ENCODE measurements around the gene RACGAP1. TPM values are rescaled to one million over a fixed set of nuclear protein-coding genes. Genes with fewer than 3 reads are reported as not detected.

Gene RACGAP1
- total and polyA plus RNA-seq, 2 of the 8 experiments (the other 6 are each of a cell fraction or from before 2014, with no cell fraction given): 18.0 to 66.3 TPM

GRCh38 chr12:49939307-49939706 lies 86.0 kb downstream of the RACGAP1 start:
- POLR2A ChIA-PET (ENCODE audit: partially characterized antibody): interaction anchor here (1.5 kb wide), 1 partner anchor 146 kb away, joined by 5 read pairs; the partner anchor contains the start of gene SMARCD1
- no peak for FAIRE-seq
- TF ChIP-seq CBX5 (IDR thresholded peaks at IDR 0.05; ENCODE audit: low read depth, low read length) (no peak), TEAD4 (IDR thresholded peaks at IDR 0.05; ENCODE audit: low read depth, low read length) (no peak)

More at GRCh38 chr12:49939307-49939706, 86.0 kb downstream of the RACGAP1 start:
- H3K56ac ChIP-seq (replicated peaks; ENCODE audit: insufficient read length, low read depth, low read length): no peak overlapping the region
- H3K27me3 ChIP-seq (replicated peaks in 1 of 4; ENCODE audit: control insufficient read depth in 3 of 4, extremely low read depth in 1 of 4, insufficient read depth in 3 of 4, low read length in 3 of 4): 0 out of 7 replicates have a peak, but pooled peaks cover 0 to 3% (median 0%) of the 10 kb centered on the region in 4 experiments
- peaks cover 0 to 12% (median 2%) of the 10 kb centered on the region in 4 experiments; a peak in 3 of 7 replicates for H3K4me1 ChIP-seq (replicated peaks in 1 of 4; ENCODE audit: control insufficient read depth in 3 of 4, insufficient read depth in 4 of 4, low read length in 3 of 4)
- no peak for DNase-seq (ENCODE audit: low read depth in 1 of 2, low spot score in 2 of 2)
- H3K27ac ChIP-seq (ENCODE audit: low read depth, low read length): no peak overlapping the region
- H3K79me2 ChIP-seq (ENCODE audit: control insufficient read depth in 1 of 2, insufficient read depth in 2 of 2, low read length in 2 of 2): no peaks in the 10 kb centered on the region
- no peak overlapping the region for H3K4ac ChIP-seq (replicated peaks; ENCODE audit: insufficient read length, low read depth, low read length)
- H3K4me2 ChIP-seq (ENCODE audit: insufficient read depth in 1 of 2, low read depth in 2 of 2, low read length in 2 of 2): no peak overlapping the region
- H2BK20ac ChIP-seq (ENCODE audit: low read length): no peak overlapping the region
- no peak overlapping the region for H3K14ac ChIP-seq (ENCODE audit: insufficient read length)
- CTCF ChIA-PET (ENCODE audit: partially characterized antibody): interaction anchor here (0.6 to 5.1 kb wide), 13 partner anchors 10 to 171 kb away, joined by 3 to 37 read pairs (median 3); partner anchors contain the start of genes AQP2 and BCDIN3D
- H3K36me3 ChIP-seq (ENCODE audit: control insufficient read depth in 2 of 4, insufficient read depth in 4 of 4, low read length in 3 of 4): no peaks in the 10 kb centered on the region
- H2BK120ac ChIP-seq (replicated peaks; ENCODE audit: low read depth, low read length): no peak overlapping the region
- no peak overlapping the region for H4K8ac ChIP-seq (ENCODE audit: extremely low read depth, insufficient read depth, low read length)
- no peak overlapping the region for H3K18ac ChIP-seq (ENCODE audit: extremely low read depth, low read length)
- no peak overlapping the region for H4K91ac ChIP-seq (replicated peaks; ENCODE audit: insufficient read length, low read length)
- H3K4me3 ChIP-seq (ENCODE audit: extremely low read depth in 1 of 4, insufficient read depth in 2 of 4, low read depth in 3 of 4, low read length in 4 of 4): no peak overlapping the region
- H3K9me3 ChIP-seq (ENCODE audit: insufficient read depth in 2 of 2, low read depth in 1 of 2, low read length in 1 of 2): no peaks in the 10 kb centered on the region
- no peak overlapping the region for H4K5ac ChIP-seq (ENCODE audit: insufficient read length, low read depth, low read length)
- peaks cover 0 to 1% of the 10 kb centered on the region in 2 experiments for H4K20me1 ChIP-seq (replicated peaks in 1 of 2; ENCODE audit: control insufficient read depth in 1 of 2, insufficient read depth in 2 of 2, low read length in 2 of 2)
- H2AFZ ChIP-seq (ENCODE audit: low read length): no peak overlapping the region
- no peak overlapping the region for H2AK5ac ChIP-seq (ENCODE audit: low read depth, low read length)
- H3K23me2 ChIP-seq (ENCODE audit: low read depth, low read length): no peaks in the 10 kb centered on the region
- H2BK15ac ChIP-seq (ENCODE audit: low read length): no peak overlapping the region
- H3K79me1 ChIP-seq (ENCODE audit: low read depth, low read length): no peaks in the 10 kb centered on the region
- no peak overlapping the region for H2BK5ac ChIP-seq (ENCODE audit: low read depth, low read length)
- H3K23ac ChIP-seq (ENCODE audit: insufficient read length): no peak overlapping the region
- no peak overlapping the region for H2BK12ac ChIP-seq (ENCODE audit: low read depth, low read length)
- H3K9ac ChIP-seq (replicated peaks in 1 of 4; ENCODE audit: extremely low read depth in 1 of 4, low read depth in 3 of 4, low read length in 3 of 4): no peak overlapping the region
